HTR-8/SVneo (cell line): Measurements from ENCODE around the gene FZR1.
"Not testable (repeated sequence)": the region's sequence is repeated elsewhere in the genome, so short reads cannot be mapped to it uniquely, and the experiment has no call there.

Source experiments
- DNase-seq: peaks from one replicate; pipeline ENCODE4 v3.0.0; 2011; ENCODE audit warnings: low spot score, mixed read lengths; ENCODE audit not compliant: insufficient read length
- FAIRE-seq: peaks from 2 replicates; lab custom pipeline; 2011; peaks lifted over from hg19 to GRCh38; lab: Jason Lieb, UNC

Gene FZR1

DNA sequence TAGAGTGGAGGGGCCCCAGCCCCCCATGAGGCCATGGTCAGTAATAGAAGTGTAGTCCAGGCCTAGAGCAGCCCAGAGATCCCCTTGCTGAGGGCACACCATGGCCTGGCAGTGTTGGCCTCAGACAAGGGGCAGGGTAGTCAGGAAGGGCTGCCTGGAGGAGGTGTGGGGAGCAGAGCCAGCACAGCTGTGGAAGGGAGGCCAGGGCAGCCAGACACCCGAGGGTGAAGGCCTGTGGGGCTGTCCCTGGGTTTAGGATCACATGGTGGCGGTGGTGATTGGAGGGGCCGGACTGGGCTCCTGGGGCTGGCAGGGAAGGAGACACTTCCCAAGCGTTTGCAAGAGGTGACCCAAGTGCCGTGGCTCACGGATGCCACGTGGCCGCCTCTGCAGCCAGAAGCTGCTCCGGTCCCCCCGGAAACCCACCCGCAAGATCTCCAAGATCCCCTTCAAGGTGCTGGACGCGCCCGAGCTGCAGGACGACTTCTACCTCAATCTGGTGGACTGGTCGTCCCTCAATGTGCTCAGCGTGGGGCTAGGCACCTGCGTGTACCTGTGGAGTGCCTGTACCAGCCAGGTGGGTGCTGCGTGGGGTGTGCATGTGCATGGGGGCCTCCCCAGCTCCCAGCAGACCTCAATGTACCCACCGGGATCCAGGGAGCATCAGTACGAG lies 21.3 kb downstream of the FZR1 start:
- FAIRE-seq, result no peak
- no peak for DNase-seq

DNA sequence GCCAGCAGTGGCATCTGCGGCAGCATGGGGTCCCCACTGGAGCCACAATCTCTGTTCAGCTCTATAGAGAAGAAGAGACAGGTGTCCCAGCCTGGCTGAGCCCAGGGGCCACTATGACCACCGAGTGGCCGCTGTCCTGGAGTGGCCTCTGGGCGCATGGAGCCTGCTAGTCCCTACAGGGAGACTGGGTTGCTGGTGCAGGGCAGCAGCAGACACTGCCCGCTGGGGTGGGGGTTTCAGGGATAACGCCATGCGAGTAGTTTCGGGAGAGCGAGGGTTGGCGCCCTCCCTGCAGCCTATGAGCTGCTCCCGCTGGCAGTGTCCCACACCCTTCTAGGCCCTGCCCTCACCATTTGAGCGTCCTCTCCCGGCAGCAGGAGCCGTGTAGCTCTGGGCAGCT lies 22.0 kb downstream of the FZR1 start:
- FAIRE-seq, result no peak
- no peak for DNase-seq

DNA sequence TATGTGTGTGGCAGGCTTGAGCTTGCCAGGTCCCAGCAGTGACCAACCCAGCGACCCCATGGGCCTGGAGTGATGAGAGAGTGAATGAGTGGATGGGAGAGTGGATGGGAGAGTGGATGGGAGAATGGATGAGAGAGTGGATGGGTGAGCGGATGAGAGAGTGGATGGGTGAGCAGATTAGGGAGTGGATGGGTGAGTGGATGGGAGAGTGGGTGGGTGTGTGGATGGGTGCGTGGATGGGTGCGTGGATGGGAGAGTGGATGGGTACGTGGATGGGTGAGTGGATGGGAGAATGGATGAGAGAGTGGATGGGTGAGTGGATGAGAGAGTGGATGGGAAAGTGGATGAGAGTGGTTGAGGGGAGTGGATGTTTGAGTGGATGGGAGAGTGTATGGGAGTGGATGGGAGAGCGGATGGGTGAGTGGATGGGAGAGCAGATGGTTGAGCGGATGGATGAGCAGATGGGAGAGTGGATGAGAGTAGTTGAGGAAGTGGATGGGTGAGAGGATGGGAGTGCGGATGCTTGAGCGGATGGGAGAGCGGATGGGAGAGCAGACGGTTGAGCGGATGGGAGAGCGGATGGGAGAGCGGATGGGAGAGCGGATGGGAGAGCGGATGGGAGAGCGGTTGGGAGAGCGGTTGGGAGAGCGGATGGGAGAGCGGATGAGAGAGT lies 22.6 kb downstream of the FZR1 start:
- DNase-seq (no peak), FAIRE-seq (no peak)

DNA sequence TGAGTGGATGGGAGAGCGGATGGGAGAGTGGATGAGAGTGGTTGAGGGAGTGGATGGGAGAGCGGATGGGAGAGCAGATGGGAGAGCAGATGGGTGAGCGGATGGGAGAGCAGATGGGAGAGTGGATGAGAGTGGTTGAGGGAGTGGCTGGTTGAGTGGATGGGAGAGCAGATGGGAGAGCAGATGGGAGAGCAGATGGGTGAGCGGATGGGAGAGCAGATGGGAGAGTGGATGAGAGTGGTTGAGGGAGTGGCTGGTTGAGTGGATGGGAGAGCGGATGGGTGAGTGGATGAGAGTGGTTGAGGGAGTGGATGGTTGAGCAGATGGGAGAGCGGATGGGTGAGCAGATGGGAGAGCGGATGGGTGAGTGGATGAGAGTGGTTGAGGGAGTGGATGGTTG lies 23.2 kb downstream of the FZR1 start:
- not testable (repeated sequence) for DNase-seq
- peak; percentile 16 for FAIRE-seq

- no peak for FAIRE-seq
Measured at GRCh38 chr19:3530389-3530788, 24.3 kb downstream of the FZR1 start.

DNA sequence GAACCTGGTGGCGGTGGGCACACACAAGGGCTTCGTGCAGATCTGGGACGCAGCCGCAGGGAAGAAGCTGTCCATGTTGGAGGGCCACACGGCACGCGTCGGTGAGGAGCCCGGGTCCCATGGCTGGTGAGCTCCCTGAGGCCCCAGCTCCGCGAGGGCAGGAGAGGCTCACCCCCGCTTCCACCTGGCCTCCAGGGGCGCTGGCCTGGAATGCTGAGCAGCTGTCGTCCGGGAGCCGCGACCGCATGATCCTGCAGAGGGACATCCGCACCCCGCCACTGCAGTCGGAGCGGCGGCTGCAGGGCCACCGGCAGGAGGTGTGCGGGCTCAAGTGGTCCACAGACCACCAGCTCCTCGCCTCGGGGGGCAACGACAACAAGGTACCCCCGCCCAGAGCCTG lies 25.6 kb downstream of the FZR1 start:
- no peak for DNase-seq
- no peak for FAIRE-seq

More at GRCh38 chr19:3530389-3530788, 24.3 kb downstream of the FZR1 start:
- DNase-seq, result no peak

DNA sequence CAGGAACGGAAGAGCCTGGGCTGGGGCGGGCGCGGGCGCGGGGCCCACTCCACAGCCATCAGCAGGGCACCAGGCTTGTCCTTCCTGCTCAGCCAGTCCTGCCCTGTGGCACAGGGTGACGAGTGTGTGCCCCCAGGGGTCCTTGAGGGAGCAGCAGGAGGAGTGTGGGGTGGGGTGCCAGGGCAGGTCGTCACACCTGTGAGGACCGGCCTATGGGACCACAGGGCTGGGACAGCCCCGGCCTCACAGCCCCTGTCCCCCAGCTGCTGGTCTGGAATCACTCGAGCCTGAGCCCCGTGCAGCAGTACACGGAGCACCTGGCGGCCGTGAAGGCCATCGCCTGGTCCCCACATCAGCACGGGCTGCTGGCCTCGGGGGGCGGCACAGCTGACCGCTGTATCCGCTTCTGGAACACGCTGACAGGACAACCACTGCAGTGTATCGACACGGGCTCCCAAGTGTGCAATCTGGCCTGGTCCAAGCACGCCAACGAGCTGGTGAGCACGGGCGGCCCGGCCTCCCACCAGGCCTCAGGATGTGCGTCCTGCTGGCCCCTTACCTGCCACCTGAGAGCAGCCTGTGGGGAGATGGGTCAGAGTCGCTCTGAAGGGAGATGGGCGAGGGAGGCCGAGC lies 26.2 kb downstream of the FZR1 start:
- no peak for DNase-seq
- FAIRE-seq, result no peak

DNA sequence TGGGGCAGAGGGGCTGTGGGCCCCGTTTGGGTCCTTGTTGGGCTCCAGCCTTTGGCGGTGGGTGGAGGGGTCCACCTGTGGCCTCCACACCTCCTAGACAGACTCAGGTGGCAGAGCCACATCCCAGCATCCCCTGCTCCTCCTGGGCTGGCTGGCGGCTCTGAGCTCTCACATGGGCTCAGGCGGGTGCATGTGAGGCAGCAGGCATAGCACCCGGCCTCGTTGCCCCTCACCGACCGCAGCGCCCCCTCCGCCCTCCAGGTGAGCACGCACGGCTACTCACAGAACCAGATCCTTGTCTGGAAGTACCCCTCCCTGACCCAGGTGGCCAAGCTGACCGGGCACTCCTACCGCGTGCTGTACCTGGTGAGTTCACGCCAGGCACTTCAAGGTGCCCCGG lies 26.9 kb downstream of the FZR1 start:
- no peak for FAIRE-seq
- DNase-seq, result no peak

DNA sequence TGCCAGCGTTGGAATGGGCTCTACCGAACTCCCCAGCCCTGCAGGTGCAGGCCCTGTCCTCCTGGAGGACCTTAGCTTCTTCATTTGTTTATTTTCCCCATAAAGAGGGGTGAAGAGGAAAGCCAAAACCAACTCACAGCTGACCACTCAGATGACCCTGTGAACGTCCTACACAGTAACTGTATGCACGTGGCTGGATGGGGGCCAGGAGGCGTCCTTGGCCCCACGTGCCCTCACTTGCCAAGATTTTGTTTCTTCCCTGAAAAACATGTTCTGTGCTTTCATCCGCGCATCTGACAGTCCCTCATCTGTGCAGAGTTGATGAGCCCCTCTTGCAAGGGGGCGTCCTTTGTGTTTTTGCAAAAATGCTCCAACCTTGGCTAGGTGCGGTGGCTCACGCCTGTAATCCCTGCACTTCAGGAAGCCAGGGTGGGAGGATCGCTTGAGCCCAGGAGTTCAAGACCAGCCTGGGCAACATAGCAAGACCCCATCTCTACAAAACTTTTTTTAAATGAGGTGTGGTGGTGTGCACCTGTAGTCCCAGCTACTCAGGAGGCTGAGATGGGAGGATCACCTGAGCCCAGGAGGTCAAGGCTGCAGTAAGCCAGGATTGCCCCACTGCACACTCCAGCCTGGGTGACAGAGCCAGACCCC lies 27.6 kb downstream of the FZR1 start:
- FAIRE-seq (no peak), DNase-seq (no peak)

GRCh38 chr19:3534375-3535234 lies 28.5 kb downstream of the FZR1 start:
- no peak for FAIRE-seq
- no peak for DNase-seq

- FAIRE-seq (no peak), DNase-seq (no peak)
Measured at GRCh38 chr19:3535235-3535535, 29.1 kb downstream of the FZR1 start.

DNA sequence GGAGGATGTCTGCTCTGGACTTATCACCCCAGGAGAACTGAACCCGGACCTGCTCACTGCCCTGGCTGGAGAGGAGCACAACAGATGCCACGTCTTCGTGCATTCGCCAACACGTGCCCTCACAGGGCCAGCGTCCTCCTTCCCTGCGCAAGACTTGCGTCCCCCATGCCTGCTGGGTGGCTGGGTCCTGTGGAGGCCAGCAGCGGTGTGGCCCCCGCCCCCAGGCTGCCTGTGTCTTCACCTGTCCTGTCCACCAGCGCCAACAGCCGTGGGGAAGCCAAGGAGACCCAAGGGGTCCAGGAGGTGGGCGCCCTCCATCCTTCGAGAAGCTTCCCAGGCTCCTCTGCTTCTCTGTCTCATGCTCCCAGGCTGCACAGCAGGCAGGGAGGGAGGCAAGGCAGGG lies 29.5 kb downstream of the FZR1 start:
- no peak for FAIRE-seq
- DNase-seq, result no peak

DNA sequence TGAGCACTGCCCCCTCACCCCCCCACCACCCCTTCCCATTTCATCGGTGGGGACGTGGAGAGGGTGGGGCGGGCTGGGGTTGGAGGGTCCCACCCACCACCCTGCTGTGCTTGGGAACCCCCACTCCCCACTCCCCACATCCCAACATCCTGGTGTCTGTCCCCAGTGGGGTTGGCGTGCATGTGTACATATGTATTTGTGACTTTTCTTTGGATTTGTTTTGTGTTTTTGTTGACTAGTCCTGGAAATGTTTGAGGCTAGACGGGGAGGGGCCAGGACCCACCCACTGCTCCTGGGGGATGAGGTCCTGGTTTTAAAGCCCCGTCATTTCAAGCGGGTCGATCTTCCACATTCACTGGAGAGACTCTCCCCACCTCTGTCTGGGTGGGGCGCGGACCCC lies 29.9 kb downstream of the FZR1 start:
- no peak for DNase-seq
- no peak for FAIRE-seq

GRCh38 chr19:3536429-3537100 lies 30.5 kb downstream of the FZR1 start:
- DNase-seq (no peak), FAIRE-seq (no peak)

DNA sequence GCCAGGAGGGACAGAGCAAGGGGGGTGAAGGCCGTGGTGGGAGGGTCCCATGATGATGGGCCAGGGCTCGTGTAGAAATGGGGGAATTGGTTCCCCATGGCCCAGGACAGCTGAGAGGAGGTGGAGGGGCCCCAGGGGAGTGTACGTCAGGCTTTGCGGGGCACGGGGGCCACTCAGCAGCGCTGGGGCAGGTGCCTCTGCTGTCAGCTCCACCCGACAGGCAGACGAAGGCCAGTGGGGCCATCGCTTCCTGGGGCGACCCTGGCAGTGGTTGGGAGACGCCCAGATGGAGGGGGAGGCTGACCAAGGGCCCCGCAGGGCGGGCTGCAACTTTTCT lies 31.0 kb downstream of the FZR1 start:
- FAIRE-seq, result no peak

GRCh38 chr19:3537438-3538240 lies 31.5 kb downstream of the FZR1 start:
- DNase-seq (no peak), FAIRE-seq (no peak)

More for the DNA sequence above, 31.0 kb downstream of the FZR1 start:
- no peak for DNase-seq

- FAIRE-seq (no peak), DNase-seq (no peak)
Measured at GRCh38 chr19:3538258-3538929, 32.3 kb downstream of the FZR1 start.

- FAIRE-seq, result no peak
- DNase-seq, result peak; percentile 31
Measured at GRCh38 chr19:3538965-3539755, 33.0 kb downstream of the FZR1 start, which contains the start of gene TEKTIP1. Gene TEKTIP1 (plus strand): TSS chr19:3539174. CDS start chr19:3539178, 4 bp downstream.
